Chondrocyte (in vitro differentiated cells): ENCODE measurements around the gene CTCF. TPM values are rescaled to one million over a fixed set of nuclear protein-coding genes. Genes with fewer than 3 reads are reported as not detected.

ENCODE experiments used
- DNase-seq: peaks from one replicate; pipeline ENCODE4 v3.0.0; 2021; ENCODE audit warnings: mixed read lengths, low spot score
- H3K27ac Mint-ChIP-seq: one replicate; pipeline ENCODE4 v1.8.0; 2021; ENCODE audit warnings: mild to moderate bottlenecking, moderate library complexity, mixed read lengths; ENCODE audit not compliant: unreplicated experiment
- H3K27me3 Mint-ChIP-seq: 2 replicates; pipeline ENCODE4 v1.8.0; 2021; ENCODE audit warnings: low read depth, mixed read lengths
- H3K36me3 Mint-ChIP-seq: 2 replicates; pipeline ENCODE4 v1.8.0; 2021; ENCODE audit warnings: low read depth, mixed read lengths
- H3K4me1 Mint-ChIP-seq: 2 replicates; pipeline ENCODE4 v1.8.0; 2021; ENCODE audit warnings: low read depth, mild to moderate bottlenecking, mixed read lengths
- H3K4me3 Mint-ChIP-seq: one replicate; pipeline ENCODE4 v1.8.0; 2021; ENCODE audit warnings: mild to moderate bottlenecking, moderate library complexity, mixed read lengths; ENCODE audit not compliant: unreplicated experiment
- H3K9me3 Mint-ChIP-seq: 2 replicates; pipeline ENCODE4 v1.8.0; 2021; ENCODE audit warnings: low read depth, mixed read lengths
- CTCF ChIP-seq: fragments of 200-600 bp; sonication (generic); IDR thresholded peaks from 2 replicates; pipeline ENCODE4 v1.5.0; 2021; ENCODE audit warnings: antibody characterized with exemption, mild to moderate bottlenecking, moderate library complexity
- total RNA-seq: library from RNA; stranded (reverse); gene quantifications from 3 replicates; pipeline ENCODE4 v1.2.1, GENCODE V29; 2021

Gene CTCF
- total RNA-seq, 1 donor from 2014 or later = 31.2 TPM

GRCh38 chr16:67517661-67518423 is 44.5 kb upstream of the CTCF start:
- TF ChIP-seq CTCF = no peak
- no peak for DNase-seq
- Mint-ChIP-seq H3K27ac (no peak overlapping the region), H3K36me3 (no peaks in the 10 kb centered on the region), H3K4me1 (peaks cover 31% of the 10 kb centered on the region), H3K9me3 (no peaks in the 10 kb centered on the region), H3K27me3 (no peaks in the 10 kb centered on the region), H3K4me3 (no peak overlapping the region)

DNA sequence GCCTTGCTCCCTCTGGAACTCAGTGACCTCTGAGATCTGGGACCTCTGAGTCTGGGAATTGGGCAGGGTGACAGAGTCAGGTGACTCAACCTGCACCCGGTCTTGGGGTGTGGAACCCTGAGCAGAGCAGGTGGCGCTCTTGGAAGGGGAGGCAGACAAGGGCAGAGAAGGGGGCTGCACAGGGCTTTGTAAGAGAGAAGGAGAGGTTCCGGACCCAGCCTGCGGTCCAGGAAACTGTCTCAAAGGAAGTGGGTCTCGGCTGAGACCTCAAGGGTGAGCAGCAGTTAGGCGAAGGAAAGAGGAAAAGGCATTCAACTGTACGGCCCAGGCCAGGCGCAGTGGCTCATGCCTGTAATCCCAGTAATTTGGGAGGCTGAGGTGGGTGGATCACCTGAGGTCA is 43.6 kb upstream of the CTCF start:
- H3K27ac Mint-ChIP-seq = no peak overlapping the region
- no peaks in the 10 kb centered on the region for H3K27me3 Mint-ChIP-seq
- no peak overlapping the region for H3K4me3 Mint-ChIP-seq
- H3K36me3 Mint-ChIP-seq = no peaks in the 10 kb centered on the region
- no peaks in the 10 kb centered on the region for H3K9me3 Mint-ChIP-seq
- H3K4me1 Mint-ChIP-seq = peaks cover 31% of the 10 kb centered on the region
- DNase-seq = no peak
- no peak for TF ChIP-seq CTCF

- no peak for DNase-seq
- H3K36me3 Mint-ChIP-seq = no peaks in the 10 kb centered on the region
- H3K9me3 Mint-ChIP-seq = no peaks in the 10 kb centered on the region
- TF ChIP-seq CTCF = no peak
- no peaks in the 10 kb centered on the region for H3K27me3 Mint-ChIP-seq
- no peak overlapping the region for H3K27ac Mint-ChIP-seq
- H3K4me1 Mint-ChIP-seq = peaks cover 31% of the 10 kb centered on the region
- no peak overlapping the region for H3K4me3 Mint-ChIP-seq
Observed at GRCh38 chr16:67519242-67519641, 43.1 kb upstream of the CTCF start.

GRCh38 chr16:67521095-67521804 is 41.1 kb upstream of the CTCF start:
- peak; percentile 84 for TF ChIP-seq CTCF
- H3K4me3 Mint-ChIP-seq = peak overlapping the region; percentile 83
- H3K27me3 Mint-ChIP-seq = no peaks in the 10 kb centered on the region
- DNase-seq = peak; percentile 94
- H3K36me3 Mint-ChIP-seq = no peaks in the 10 kb centered on the region
- peak overlapping the region; percentile 100 for H3K27ac Mint-ChIP-seq
- no peaks in the 10 kb centered on the region for H3K9me3 Mint-ChIP-seq
- peaks cover 28% of the 10 kb centered on the region for H3K4me1 Mint-ChIP-seq

- H3K27me3 Mint-ChIP-seq = no peaks in the 10 kb centered on the region
Observed at GRCh38 chr16:67525176-67525860, 37.0 kb upstream of the CTCF start.

More at GRCh38 chr16:67525176-67525860, 37.0 kb upstream of the CTCF start:
- Mint-ChIP-seq H3K4me3 (no peak overlapping the region), H3K9me3 (no peaks in the 10 kb centered on the region), H3K4me1 (peaks cover 28% of the 10 kb centered on the region), H3K36me3 (no peaks in the 10 kb centered on the region), H3K27ac (no peak overlapping the region)
- no peak for DNase-seq
- TF ChIP-seq CTCF = peak; percentile 37
